HL-60/S4 (cell line): ENCODE results near the gene SULT1A2.
"Not testable (repeated sequence)": the region's sequence is repeated elsewhere in the genome, so short reads cannot be mapped to it uniquely, and the experiment has no call there.

ENCODE experiments used
- in situ Hi-C: fragments of 300-500 bp; cut with MboI; formaldehyde crosslinking; loops from 2 replicates; pipeline ENCODE4 v1.14.3; 2022; ENCODE audit warnings: low sequenced_read_pairs

SULT1A2 gene

DNA sequence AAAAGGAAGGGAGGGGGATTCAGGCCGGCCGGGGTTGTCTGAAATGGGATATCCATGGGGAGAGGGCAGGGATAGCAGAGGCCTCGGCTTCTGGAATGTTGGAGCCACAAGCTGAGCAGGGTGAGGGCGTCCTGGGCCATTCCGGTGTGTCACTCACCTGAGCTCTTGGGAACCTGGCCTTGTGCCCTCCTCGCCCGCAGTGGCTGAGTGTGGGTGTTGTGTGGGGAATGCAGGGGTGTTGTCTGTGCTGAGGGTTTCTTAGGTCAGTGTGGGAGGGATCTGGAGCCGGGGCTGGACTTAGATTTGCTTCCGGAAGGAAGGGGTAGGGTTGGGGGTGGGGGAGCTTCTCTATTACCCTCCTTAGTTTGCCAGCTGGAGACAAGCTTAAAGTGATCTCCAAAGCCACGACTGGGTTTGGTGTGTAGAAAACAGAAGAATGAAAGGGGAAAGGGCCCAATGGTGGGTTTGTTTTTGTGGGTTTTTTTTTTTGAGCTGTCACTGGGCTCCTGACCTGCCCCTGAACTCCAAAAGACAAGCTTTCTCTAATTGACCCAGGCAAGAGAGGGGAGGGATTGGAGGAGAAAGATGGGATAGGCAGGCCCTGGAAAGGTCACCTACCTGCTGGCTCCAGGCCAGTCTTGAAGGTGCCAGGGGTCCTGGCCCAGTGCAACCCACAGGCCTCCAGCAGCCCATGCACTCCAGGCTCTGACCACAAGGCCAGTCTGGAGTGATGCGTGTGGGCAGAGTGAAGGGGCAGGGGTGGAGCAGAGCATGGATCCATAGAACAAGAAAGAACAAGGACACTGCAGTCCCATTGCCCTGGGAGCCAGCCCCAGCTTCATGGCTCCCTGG is at the start of gene SULT1A2:
SULT1A2 (minus strand) TSS at position 211 of the 852 bp plus-strand sequence. CDS start 1,120 bp downstream, outside the sequence.
- in situ Hi-C loops, result no loop called here

DNA sequence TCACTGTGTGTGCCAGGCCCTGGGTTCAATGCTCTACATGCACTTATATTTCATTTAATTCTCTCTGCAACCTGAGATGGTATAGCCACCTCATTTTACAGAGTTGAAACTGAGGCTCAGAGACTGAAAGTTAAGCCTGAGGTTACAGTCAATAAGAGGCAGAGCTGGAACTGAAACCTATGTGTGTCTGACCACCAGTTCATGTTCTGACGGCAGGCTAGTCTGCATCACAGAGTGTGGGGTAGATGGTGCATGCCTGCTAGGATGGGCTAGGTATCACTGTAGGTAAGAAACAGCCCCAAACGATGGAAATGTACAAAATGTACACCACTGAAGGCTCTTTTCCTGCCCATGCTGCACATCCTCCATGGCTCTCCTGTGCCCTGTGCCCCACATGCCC is 43.1 kb upstream of the SULT1A2 start:
- in situ Hi-C loops, result not testable (repeated sequence)

- in situ Hi-C loops, result not testable (repeated sequence)
Observed at GRCh38 chr16:28638359-28638758, 41.5 kb upstream of the SULT1A2 start.

GRCh38 chr16:28637765-28638164 is 40.9 kb upstream of the SULT1A2 start, which contains the start of gene NPIPB8:
Gene NPIPB8, plus strand, starts transcription at chr16:28638065. Its CDS starts 296 bp downstream, at chr16:28638361.
- in situ Hi-C loops, result not testable (repeated sequence)

- in situ Hi-C loops, result not testable (repeated sequence)
Observed at GRCh38 chr16:28636093-28636823, 39.4 kb upstream of the SULT1A2 start.

DNA sequence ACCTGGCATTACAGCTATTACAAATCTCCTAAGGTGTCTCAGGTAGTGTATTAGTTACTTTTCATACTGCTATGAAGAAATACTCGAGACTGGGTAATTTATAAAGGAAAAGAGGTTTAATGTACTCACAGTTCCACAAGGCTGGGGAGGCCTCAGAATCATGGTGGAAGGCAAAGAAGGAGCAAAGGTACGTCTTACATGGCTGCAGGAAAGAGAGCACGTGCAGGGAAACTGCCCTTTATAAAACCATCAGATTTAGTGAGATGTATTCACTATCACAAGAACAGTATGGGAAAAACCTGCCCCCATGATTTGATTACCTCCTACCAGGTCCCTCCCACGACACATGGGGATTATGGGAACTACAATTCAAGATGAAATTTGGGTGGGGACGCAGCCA is 34.1 kb upstream of the SULT1A2 start:
- in situ Hi-C loops, result not testable (repeated sequence)

- in situ Hi-C loops, result no loop called here
Observed at GRCh38 chr16:28623172-28623711, 26.4 kb upstream of the SULT1A2 start.

DNA sequence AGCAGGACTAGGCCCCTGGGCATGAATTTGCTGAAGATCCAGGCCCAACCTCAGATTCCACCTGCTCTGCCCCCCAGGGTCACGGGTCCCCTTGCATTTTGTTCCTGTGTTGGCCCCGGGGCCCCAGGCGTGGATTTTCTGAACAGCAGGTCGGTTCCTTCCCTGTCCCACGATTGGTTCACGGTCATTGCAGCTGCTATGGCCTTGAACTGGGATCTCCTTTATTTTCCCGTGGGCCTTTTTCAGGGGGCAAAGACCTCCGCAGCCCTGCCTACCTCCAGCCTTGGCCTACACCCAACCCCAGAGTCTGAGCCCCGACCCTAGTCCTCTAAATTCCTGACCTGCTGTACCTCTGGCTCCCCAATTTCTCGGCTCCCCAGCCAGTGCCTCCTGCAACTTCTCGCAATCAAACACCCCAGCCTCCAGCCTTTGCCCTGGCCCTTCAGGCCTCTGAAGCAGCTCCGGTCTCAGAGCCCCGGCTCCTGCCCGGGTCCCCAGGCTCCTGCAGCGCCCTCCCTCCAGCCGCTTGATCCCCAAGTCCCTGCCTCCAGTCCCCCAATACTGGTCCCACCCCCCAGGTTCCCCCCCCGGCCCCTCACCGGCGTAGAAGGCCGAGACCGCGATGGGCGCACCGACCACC is 25.8 kb upstream of the SULT1A2 start:
- in situ Hi-C loops, result not testable (repeated sequence)

DNA sequence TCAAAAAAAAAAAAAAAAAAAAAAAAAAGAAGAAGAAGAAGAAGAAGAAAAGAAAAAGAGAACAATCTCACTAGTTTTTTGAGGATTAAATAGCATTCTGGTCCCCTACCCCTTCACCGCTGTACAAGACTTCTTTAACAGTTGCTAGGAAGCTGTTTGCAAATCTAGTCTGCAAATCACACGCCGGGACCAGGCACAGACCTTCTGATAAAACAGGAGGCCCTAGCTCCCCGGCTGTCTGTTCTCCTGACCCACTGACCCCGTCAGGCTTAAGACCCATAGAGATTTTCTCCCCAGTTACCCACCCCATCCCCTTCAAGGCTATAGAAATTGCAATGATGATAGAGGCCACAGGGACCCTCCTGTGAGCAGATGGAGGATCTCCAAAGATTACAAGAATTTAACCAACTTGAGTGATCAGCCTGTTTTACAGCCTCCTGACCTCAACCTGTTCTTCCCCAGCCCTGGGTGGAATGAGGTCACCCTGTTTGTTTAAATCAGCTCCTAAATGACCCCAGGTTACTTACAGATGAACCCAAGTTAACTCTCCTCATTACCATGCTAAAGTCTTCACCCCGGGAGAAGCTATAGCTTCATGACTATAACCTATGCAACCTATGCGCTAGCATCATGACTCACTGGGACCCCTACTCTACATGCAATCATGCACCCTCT is 24.8 kb upstream of the SULT1A2 start:
- in situ Hi-C loops, result no loop called here

DNA sequence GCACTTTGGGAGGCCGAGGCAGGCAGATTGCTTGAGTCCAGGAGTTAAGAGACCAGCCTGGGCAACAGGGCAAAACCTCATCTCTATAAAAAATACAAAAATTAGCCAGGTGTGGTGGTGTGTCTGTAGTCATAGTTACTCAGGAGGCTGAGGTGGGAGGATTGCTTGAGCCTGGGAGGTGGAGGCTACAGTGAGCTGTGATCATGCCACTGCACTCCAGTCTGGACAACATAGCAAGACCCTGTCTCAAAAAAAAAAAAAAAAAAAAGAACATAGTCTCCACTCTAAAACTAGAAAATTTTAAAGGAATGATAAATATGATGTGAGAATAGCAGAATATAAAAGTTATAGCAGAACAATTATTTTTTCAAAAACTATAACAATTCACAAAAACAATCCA is 23.5 kb upstream of the SULT1A2 start:
- in situ Hi-C loops, result not testable (repeated sequence)

- in situ Hi-C loops, result no loop called here
Observed at GRCh38 chr16:28617874-28618273, 21.0 kb upstream of the SULT1A2 start.

- in situ Hi-C loops, result no loop called here
Observed at GRCh38 chr16:28616636-28617035, 19.8 kb upstream of the SULT1A2 start.

- in situ Hi-C loops, result not testable (repeated sequence)
Observed at GRCh38 chr16:28616224-28616577, 19.4 kb upstream of the SULT1A2 start.

DNA sequence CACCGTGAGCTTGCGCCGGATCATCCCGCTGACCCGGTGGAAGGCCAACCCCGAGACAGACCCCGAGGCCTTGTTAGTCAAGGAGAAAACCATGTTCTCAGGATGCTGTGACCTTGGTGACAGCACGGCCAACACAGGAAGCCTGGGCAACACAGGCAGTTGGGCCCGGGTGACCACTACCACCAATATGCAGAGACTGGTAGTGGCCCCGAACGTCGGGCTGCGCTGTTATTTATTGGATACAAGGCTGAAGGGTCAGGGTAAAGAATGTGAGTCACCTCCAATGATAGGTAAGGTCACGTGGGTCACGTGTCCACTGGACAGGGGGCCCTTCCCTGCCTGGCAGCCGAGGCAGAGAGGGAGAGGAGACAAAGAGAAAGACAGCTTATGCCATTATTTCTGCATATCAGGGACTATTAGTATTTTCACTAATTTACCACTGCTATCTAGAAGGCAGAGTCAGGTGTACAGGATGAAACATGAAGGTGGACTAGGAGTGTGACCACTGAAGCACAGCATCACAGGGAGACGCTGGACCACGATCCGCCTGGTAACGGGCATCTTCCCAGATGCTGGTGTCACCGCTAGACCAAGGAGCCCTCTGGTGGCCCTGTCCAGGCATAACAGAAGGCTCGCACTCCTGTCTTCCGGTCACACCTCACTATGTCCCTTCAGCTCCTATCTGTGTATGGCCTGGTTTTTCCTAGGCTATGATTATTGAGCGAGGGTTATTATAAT is 18.8 kb upstream of the SULT1A2 start:
- in situ Hi-C loops, result not testable (repeated sequence)

- in situ Hi-C loops, result not testable (repeated sequence)
Observed at GRCh38 chr16:28614561-28614960, 17.7 kb upstream of the SULT1A2 start.

DNA sequence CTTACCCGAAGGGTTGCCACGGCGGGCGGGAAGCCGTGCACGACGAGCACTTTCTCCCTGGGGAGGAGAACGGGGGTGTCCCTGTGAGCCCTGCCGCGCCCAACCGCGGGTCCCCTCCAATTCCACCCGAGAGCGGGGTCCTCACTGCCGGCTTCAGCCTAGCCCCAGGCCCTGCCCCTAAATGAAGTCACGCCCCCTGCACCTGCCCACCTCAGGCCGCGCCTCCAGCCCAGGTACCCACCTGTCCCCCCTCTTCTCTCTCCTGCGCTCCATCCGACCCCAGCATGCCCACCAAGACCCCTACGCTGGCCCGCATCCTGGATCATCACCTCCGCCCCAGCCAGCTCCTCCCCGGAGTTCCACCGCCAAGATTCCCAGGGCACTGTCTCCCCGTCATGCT is 17.1 kb upstream of the SULT1A2 start:
- in situ Hi-C loops, result not testable (repeated sequence)

DNA sequence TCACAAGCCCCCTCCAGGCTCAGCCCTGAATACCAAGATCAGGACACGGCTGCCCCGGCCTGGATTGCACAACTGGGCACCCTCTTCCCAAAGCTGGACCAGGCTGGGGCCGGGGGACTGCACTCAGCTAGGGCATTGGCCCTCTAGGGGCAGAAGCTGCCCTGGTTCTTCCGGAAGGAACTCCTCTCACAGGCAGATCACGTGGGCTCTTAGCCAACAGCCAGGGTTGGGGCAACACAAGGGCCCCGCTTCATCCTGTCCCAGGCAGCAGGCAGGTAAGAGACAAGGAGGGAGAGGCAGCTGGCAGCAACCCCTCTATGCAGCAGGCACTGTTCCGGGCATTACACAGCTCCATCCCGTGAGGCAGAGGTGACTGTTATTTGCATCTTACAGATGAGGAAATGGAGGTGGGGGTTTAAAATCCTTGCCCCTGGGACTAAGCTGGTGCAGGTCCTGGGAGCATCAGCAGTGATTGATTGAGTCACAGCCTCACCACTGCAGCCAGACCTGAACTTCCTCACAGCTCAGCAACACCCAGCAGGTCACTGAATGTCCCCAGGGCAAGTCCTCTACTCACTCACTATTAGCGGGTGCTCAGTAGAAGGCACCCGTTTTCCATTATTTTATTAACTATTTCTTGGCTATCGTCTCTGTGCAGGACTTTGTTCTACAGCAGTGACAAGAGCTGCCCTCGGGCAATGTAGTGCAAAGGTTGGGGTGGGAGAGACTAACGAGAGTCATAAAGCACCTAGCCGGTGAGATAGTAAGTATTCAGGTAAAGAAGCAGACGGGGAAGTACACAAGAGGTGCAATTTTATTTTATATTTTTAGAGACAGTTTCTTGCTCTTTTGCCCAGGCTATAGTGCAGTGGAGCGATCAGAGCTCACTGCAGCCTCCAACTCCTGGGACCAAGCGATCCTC is 15.8 kb upstream of the SULT1A2 start:
- in situ Hi-C loops, result not testable (repeated sequence)

- in situ Hi-C loops, result no loop called here
Observed at GRCh38 chr16:28610595-28611191, 13.8 kb upstream of the SULT1A2 start.
